ENCODE measurements around the gene SERPINE2.
"Not testable (repeated sequence)": the region's sequence is repeated elsewhere in the genome, so short reads cannot be mapped to it uniquely, and the experiment has no call there.

SERPINE2 gene

GRCh38 chr2:224016963-224017362 is 22.1 kb downstream of the SERPINE2 start:
- H3K4me3 ChIP-seq (ENCODE audit: low read depth, low read length): no peak overlapping the region

DNA sequence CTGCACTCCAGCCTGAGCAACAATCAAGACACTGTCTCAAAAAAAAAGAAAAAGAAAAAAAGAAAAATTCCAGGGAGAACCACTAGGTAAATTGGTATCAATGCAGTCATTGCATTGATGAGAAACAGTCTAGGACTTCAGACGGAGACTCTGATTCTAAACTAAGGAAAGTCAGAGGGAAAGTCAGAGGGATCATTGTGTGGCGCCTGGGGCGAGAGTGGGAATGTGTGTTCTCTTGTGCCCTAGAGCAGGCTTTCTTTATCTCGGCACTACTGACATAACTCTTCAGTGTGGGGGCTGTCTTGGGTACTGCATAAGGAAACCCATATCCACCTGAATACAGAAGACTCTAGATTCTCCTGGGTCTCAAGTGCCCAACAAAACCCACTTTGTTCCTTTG is 24.8 kb downstream of the SERPINE2 start:
- no peak overlapping the region for H3K4me3 ChIP-seq (ENCODE audit: low read depth, low read length)

DNA sequence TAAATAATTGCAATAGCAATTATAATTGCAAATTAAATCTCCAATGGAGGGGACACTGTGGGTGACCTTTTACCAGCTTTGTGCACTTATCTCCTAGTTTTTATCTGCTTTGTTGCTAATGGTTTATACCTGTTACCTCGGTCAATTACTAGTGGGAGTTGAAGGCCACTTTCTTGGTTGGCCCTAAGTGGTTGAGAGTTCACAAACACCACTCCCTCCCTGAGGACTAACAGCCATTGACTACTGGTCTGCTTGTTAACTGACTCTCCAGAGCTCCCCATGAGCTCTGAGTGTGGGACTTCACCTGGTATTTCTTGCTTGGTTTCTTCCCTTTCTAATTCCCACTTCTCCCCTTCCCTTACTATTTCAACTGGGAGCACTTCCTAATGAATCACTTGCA is 27.2 kb downstream of the SERPINE2 start:
- no peak overlapping the region for H3K4me3 ChIP-seq (ENCODE audit: low read depth, low read length)

DNA sequence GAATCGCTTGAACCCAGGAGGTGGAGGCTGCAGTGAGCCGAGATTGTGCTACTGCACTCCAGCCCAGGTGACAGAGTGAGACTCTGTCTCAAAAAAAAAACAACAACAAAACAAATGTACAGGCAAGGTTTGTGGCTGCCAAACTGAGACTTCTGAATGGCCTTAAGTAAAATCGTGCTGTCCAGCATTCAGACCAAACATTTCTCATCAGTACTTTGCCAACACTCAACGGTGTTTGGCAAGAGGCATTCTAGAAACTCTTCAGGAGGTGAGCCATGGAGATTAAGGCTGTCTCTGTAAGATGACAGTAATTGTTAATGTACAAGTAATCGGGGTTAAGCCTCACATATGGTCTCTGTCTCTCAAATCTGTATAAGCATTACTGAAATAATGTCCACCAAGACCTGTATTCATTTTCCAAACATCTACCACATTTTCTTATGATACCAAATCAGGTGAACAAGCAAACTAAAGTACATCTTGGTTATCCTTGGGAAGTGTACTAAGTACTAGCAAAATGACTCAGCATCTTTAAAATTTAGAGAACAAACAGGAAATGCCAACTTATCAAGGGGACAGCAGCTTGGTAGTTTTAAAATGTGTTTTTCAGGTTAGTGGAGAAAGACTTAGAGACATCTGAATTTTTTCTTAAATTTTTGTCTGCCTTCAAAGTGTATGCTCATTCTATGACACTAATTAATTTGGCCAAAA is 29.3 kb downstream of the SERPINE2 start:
- H3K4me3 ChIP-seq (ENCODE audit: low read depth, low read length): no peak overlapping the region

DNA sequence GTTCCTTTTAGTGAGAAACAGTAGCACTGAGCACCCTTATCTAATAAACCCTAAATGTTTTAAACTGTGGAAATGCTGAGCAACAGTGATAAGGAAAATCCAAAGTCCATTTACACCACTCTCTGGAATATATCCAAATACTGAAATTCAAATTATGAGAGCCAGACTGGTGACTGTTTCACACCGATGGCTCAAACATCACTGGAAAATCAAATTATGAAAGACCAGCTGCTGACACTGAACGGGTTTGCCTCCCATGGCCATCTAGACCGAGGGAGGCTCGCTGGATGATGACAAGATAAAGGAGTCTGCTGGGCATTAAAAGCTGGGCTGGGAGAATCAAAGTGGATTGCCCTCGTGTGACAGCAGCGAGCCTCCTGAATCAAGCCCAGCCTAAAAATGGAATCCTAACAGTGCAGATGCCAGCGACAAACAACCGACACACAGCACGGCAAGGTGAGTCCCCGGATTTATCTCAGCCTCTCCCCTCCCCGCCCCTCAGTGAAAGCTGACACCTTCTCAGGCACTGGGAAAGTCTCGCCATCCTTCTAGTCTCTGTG is 30.3 kb downstream of the SERPINE2 start:
- H3K4me3 ChIP-seq (ENCODE audit: low read depth, low read length): no peak overlapping the region

DNA sequence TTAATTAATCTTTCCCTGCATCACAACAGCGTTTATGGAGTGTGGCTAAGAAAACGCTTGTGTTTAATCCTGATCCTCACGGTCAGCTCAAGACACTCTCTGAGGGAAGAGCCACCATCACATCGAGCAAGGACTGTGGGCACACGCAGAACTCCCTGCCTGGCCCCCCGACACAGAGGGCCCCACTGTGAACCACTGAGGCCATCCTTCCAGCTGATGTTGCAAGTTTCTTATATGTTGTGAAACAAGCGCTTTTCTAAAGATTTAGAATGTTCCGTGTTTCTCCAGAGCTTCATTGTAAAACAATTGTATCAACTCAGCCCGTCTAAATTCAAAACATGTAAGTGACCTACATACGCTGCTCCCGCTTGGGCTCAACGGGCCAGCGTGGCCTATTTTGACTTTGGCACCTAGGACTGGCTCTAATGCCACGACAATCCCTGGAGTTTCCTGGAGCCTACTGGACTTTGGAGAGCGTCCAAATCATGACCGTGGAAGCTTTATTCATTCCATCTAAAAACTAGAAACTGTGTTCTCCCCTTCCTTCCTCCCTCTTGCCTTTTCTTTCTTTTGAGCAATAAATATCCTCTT is 34.9 kb downstream of the SERPINE2 start:
- H3K4me3 ChIP-seq (ENCODE audit: low read depth, low read length): no peak overlapping the region

DNA sequence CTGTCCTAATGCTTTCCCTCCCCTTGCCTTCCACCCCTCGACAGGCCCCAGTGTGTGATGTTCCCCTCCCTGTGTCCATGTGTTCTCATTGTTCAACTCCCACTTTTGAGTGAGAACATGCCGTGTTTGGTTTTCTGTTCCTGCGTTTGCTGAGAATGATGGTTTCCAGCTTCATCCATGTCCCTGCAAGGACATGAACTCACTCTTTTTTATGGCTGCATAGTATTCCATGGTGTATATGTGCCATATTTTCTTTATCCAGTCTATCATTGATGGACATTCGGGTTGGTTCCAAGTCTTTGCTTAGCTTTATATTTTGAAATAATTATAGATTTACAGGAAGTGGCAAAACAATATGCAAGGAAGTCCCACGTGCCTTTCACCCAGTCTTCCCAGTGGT is 38.4 kb downstream of the SERPINE2 start:
- H3K4me3 ChIP-seq (ENCODE audit: low read depth, low read length): not testable (repeated sequence)

- no peak overlapping the region for H3K4me3 ChIP-seq (ENCODE audit: low read depth, low read length)
Measured at GRCh38 chr2:223999862-224000261, 39.2 kb downstream of the SERPINE2 start.

DNA sequence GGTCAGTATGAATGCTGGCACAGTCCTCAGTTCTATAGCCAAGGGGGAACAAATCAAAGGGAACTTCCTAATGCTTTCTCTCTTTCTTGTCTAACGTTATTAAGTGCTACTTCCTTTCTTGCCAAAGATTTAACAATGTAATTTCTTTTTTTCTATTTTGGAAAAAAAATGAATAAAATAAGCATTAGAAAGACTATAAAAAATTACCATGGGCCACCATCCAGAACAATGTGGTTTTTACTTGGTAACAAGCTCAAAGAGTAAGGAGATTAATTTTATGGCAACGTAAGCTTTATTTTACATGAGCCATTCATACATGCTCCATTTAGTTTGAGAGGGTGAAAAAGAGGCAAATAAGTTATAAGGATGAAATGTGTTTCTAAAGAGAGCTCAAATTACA is 40.1 kb downstream of the SERPINE2 start:
- H3K4me3 ChIP-seq (ENCODE audit: low read depth, low read length): no peak overlapping the region

DNA sequence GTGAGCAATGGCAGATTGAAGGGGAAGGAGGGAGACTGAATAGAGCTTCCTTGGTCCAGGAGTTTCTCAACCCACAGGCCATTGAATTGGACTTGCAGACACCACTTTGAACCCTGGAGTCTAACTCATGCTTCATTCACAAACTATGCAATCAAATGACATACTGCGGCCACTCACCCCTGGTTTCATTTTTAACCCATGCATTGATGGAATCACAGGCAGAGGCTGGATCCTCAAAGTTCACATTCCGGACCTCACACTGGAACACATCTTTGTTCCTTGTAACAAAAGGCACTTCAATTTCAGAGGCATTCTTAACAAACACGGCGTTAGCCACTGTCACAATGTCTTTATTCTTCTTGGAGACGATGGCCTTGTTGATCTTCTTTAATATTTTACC is 41.1 kb downstream of the SERPINE2 start:
- H3K4me3 ChIP-seq (ENCODE audit: low read depth, low read length): no peak overlapping the region

DNA sequence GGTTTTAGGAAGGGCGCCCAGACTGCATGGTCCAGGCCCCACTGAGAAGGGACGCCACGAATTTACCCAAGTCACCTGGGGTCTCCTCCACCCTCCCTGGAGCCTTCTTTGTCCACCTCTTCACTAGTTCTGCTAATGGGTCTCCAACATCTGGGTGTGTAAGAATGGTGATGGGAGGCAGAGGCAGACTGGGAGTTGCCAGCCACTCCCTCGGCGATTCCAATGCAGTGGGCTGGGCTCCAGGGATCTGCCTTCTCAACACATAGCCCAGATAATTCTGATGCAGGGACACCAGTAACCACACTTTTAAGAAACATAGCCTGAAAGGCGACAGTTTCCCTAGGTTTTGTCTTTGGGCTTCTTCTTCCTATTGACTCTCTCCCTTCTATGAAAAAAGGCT is 42.7 kb downstream of the SERPINE2 start:
- H3K4me3 ChIP-seq (ENCODE audit: low read depth, low read length): no peak overlapping the region

DNA sequence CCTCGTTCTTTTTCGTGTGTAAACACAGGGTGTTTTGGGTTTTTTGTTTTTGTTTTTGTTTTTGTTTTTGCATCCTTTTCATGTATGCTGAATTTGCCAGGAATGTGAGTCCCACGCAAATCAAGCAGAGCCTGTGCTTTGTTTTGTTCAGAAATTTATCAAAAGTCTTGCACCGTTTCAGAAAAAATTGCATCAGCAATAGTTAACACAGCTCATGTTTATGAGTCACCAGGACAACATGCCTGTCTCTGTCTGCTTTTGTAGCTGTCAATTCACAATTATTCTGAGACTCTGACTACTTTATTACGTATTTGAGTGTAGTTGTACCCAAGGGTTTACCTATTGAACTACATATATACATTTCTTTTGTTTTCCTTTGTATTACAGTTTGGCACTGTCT is 43.5 kb downstream of the SERPINE2 start:
- H3K4me3 ChIP-seq (ENCODE audit: low read depth, low read length): no peak overlapping the region

DNA sequence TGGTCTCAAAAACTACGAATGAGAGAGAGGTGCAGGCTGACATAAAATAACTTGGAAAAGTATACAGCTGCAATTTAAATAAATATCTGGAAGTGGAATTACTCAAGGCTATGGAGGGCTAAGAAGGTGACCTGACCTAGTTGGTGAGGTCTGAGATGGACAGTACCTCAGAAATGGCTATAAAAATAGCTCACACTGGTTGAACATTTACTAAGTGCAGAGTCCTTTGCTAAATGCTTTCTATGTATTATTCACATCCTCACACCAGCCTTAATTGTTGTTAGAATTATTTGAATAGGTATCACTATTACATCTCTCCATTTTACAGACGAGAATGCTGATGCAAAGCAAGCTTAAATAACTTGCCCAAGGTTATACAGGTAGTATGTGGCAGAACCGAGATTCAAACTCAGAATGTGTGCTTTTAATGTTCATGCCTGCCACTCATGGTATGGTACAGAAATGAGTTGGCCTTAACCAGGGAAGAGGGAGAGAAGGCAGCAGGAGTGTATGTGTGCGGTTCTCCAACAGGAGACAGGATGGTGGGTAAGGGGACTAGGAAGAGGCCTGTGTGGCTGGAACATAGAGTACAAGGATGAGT is 44.4 kb downstream of the SERPINE2 start:
- H3K4me3 ChIP-seq (ENCODE audit: low read depth, low read length): no peak overlapping the region

- no peak overlapping the region for H3K4me3 ChIP-seq (ENCODE audit: low read depth, low read length)
Measured at GRCh38 chr2:223993634-223994232, 45.4 kb downstream of the SERPINE2 start.

GRCh38 chr2:223991611-223992010 is 47.5 kb downstream of the SERPINE2 start:
- no peak overlapping the region for H3K4me3 ChIP-seq (ENCODE audit: low read depth, low read length)

DNA sequence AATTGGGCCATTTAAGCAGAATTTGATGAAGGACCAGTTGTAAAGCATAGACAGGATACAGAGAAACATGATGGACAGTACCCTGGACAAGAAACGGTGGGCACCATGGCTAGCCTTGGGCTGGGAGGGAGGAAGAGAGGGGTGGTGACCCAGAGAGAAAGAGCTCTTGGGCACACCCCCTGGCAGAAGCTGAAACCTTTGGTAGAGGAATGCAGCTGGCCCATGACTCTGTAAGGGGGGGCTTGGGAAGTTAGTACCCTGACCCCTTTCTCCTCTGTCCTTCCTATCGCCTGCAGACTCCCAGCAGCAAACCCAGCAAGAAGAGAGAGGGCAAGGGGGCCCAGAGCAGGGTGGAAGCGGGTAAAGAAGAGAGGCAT is 49.2 kb downstream of the SERPINE2 start:
- H3K4me3 ChIP-seq (ENCODE audit: low read depth, low read length): no peak overlapping the region

GRCh38 chr2:223989206-223989855 is 49.8 kb downstream of the SERPINE2 start:
- no peak overlapping the region for H3K4me3 ChIP-seq (ENCODE audit: low read depth, low read length)

DNA sequence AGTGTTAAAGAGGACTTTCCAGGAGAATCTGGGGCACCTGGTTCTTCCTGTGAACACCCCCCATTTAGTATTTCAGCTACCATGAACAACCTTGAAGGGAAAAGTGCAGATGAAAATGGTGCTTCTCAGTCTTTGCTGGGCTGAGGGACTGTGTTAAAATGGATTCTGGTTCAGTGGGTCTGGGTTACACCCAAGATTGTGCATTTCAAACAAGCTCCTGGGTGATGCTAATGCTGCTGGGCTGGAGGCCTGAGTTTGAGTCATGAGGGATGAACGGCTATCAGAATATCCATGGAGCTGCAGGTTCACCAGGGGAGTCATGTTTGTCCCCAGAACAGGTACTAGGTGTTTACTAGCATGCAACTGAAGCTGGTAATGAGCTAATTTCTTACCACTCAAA is 57.8 kb downstream of the SERPINE2 start:
- no peak overlapping the region for H3K4me3 ChIP-seq (ENCODE audit: low read depth, low read length)

DNA sequence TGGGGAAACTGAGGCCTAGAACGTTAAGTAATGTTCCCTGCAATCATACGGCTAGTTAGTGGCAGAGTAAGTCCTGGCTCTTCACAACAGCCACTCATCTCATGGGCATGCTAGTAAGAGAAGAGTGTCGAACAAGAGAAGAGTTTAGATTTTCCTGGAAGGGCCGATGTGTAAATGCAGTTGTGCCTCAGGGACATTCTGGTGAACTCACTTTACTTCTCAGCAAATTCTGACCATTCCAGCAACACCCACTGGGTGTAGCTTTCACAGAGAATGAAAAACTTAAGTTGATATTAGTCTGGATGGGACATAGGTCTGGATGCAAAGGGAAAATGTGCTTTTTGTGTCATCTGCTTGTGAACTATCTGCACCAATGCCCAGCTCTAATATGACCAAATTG is 58.3 kb downstream of the SERPINE2 start:
- no peak overlapping the region for H3K4me3 ChIP-seq (ENCODE audit: low read depth, low read length)

DNA sequence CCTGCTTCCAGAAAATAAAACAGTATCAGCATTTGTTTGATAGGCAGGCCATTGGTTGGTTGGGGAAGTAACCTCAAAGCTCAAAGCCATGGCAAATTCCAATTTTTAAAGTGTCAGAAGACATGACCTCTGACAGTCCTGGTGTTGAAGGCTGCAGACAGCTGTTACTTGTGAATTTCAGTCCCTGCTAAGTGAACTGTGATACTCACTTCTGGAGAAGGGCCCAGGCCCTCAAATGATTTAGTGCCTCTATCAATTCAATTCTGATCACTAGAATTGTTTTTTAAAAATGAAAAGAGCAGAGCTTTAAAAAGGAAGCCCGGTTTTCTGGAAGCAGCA is 58.7 kb downstream of the SERPINE2 start:
- no peak overlapping the region for H3K4me3 ChIP-seq (ENCODE audit: low read depth, low read length)

DNA sequence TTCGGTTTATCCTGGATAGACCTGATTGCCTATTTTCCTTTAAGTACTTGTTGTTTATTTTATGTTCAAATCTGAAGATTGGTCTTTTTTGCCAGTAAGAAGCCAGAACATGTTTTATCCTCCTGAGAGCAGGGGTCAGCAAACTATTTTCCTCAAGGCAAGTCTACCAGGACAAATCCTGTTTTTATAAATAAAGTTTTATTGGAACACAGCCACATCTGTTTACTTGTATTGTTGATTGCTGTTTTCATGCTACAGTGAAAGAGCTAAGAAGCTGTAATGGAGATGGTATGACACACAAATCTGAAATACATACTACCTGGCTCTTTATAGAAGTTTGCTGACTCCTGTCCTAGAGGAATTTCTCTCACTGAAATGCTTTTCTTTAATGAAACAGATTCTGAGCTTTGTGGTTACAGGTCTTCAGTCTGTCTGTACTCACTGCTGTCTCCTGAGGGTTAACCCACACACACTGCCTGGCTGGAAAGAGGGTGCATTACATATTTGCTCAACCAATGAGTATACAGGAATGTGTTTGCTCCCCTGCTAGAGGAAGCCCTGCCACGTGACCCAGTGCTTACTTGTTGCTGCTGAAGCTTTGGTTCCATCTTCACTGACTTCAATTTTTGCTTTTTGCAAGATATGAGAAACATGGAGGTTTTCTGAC is 59.2 kb downstream of the SERPINE2 start:
- no peak overlapping the region for H3K4me3 ChIP-seq (ENCODE audit: low read depth, low read length)

All from iPS-11a (cell line).